ENCODE data around the gene CDK5. TPM values are rescaled to one million over a fixed set of nuclear protein-coding genes. Genes with fewer than 3 reads are reported as not detected.

Gene CDK5
- total and polyA plus RNA-seq, 9 of the 15 experiments (the other 6 are each of a cell fraction or from before 2014, with no cell fraction given), result 3.2 to 38.0 (median 27.5) TPM

DNA sequence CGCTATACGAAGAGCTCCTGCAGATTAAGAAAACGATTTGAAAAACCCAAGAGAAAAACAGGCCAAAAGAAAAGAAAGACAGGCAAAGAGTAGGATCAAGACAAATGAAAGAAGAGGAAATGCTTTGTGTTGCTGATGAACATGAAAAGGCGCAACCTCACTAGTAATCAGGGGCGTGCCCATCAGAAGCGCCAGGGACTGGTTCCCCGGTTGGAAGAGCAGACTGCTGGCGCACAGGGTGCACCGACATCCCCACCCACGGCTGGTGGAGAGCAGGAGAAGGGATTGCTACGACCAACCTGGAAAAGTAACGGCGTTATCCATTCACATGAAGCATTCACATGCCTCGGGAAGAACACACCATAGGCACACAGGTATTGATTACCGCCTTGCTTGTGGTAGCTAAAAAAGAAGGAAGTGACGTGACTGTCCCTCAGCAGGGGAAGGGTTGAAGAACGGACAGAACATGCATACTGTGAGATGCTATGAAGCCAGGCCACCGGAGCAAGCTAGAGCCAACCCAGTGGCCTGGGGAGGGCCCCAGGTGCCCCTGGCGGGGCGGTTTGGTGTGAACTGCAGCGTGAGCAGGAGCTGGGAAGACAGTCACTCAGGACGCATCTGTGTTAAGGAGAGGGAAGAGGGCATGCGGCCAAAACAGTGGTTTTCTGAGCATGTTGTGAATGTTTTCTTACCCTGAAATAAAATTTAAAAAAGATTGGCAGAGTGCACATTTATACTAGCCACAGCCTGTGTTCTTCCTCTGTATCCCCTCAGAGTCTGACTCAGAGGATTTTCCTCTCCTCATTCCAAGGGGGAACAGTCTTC, 46.9 kb upstream of the CDK5 start (continued):
- TF ChIP-seq, protein P1, sequence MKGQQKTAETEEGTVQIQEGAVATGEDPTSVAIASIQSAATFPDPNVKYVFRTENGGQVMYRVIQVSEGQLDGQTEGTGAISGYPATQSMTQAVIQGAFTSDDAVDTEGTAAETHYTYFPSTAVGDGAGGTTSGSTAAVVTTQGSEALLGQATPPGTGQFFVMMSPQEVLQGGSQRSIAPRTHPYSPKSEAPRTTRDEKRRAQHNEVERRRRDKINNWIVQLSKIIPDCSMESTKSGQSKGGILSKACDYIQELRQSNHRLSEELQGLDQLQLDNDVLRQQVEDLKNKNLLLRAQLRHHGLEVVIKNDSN (CRISPR knock-in tag; IDR thresholded peaks at IDR 0.05), result 0 out of 2 replicates have a peak, but pooled peaks have one; percentile 13
- no peak for TF ChIP-seq ZNF146 (CRISPR knock-in tag; IDR thresholded peaks at IDR 0.05; ENCODE audit: unreplicated experiment)
- no peak for TF ChIP-seq KAT7 (CRISPR knock-in tag; IDR thresholded peaks at IDR 0.05; ENCODE audit: borderline replicate concordance)
- 0 out of 2 replicates have a peak, but pooled peaks have one; percentile 13 for TF ChIP-seq POLR2A (conservative IDR thresholded peaks at IDR 0.05)

DNA sequence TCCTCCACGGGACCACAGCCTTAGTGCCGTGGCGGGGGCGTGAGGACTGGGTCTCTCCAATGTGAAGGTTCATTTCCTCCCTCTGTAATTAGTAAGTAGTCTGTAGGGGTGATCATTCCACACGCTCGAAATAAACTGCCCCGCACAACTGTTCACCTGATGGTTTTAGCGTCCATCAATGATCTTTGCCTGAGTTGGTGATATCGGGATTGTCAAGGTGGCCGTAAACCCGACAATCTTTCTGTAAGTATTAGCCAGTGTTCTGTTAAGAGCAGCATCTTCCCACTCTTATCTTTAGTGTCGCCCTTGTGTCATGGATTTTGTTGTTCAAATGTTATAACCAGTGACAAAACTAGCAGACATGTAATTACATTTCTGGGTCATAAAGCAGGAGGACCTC, 46.3 kb upstream of the CDK5 start:
- no peak overlapping the region for H3K4me3 ChIP-seq
- no peak overlapping the region for H2AFZ ChIP-seq (ENCODE audit: low read depth, low read length)
- TF ChIP-seq EGR1 (conservative IDR thresholded peaks at IDR 0.05), result no peak
- TF ChIP-seq, protein P2, sequence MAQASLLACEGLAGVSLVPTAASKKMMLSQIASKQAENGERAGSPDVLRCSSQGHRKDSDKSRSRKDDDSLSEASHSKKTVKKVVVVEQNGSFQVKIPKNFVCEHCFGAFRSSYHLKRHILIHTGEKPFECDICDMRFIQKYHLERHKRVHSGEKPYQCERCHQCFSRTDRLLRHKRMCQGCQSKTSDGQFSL (CRISPR knock-in tag; IDR thresholded peaks at IDR 0.05), result peak; percentile 43; the same call in 1 of the 2 replicates
- TF ChIP-seq, protein P2 (tag; IDR thresholded peaks at IDR 0.05), result no peak
- TF ChIP-seq, protein P3, sequence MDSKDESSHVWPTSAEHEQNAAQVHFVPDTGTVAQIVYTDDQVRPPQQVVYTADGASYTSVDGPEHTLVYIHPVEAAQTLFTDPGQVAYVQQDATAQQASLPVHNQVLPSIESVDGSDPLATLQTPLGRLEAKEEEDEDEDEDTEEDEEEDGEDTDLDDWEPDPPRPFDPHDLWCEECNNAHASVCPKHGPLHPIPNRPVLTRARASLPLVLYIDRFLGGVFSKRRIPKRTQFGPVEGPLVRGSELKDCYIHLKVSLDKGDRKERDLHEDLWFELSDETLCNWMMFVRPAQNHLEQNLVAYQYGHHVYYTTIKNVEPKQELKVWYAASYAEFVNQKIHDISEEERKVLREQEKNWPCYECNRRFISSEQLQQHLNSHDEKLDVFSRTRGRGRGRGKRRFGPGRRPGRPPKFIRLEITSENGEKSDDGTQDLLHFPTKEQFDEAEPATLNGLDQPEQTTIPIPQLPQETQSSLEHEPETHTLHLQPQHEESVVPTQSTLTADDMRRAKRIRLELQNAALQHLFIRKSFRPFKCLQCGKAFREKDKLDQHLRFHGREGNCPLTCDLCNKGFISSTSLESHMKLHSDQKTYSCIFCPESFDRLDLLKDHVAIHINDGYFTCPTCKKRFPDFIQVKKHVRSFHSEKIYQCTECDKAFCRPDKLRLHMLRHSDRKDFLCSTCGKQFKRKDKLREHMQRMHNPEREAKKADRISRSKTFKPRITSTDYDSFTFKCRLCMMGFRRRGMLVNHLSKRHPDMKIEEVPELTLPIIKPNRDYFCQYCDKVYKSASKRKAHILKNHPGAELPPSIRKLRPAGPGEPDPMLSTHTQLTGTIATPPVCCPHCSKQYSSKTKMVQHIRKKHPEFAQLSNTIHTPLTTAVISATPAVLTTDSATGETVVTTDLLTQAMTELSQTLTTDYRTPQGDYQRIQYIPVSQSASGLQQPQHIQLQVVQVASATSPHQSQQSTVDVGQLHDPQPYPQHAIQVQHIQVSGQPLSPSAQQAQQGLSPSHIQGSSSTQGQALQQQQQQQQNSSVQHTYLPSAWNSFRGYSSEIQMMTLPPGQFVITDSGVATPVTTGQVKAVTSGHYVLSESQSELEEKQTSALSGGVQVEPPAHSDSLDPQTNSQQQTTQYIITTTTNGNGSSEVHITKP (IDR thresholded peaks at IDR 0.05; ENCODE audit: partially characterized antibody), result peak; percentile 81
- DNase-seq (ENCODE audit: extremely low read depth in 1 of 4, low spot score in 3 of 4) (no peak), FAIRE-seq (peak; percentile 26), ATAC-seq (no peak)
- 80% methylated on average over 12 of the region's 12 CpGs for WGBS (ENCODE audit: insufficient coverage, low coverage, missing lambda C conversion rate)
- no peak overlapping the region for H3K27ac ChIP-seq (ENCODE audit: extremely low read depth, low read depth, low read length)
- BruUV-seq (replicated peaks), result no TSS peak
- H3K4me2 ChIP-seq (ENCODE audit: insufficient read depth, low read length), result no peak overlapping the region
- H3K79me2 ChIP-seq (ENCODE audit: control insufficient read depth, insufficient read depth, low read length), result peaks cover 91% of the 10 kb centered on the region
- H3K4me1 ChIP-seq (replicated peaks in 1 of 2; ENCODE audit: control insufficient read depth in 2 of 2, insufficient read depth in 2 of 2, low read length in 2 of 2), result peaks cover 14 to 43% of the 10 kb centered on the region in 2 experiments
- peaks cover 66% of the 10 kb centered on the region for H3K36me3 ChIP-seq (ENCODE audit: control insufficient read depth, insufficient read depth, low read length)
- intact Hi-C loops (cut with micrococcal nuclease), result no loop called here
- CTCF ChIA-PET (ENCODE audit: low intra/inter-chr PET ratio), result interaction anchor here (0.6 to 0.7 kb wide), 2 partner anchors 206 to 328 kb away, joined by 3 to 7 read pairs; no protein-coding TSS in a partner anchor
- H3K9me3 ChIP-seq (replicated peaks; ENCODE audit: control insufficient read depth, insufficient read depth, low read depth, low read length), result no peaks in the 10 kb centered on the region
- no peak overlapping the region for H3K9ac ChIP-seq (ENCODE audit: insufficient read depth in 1 of 2, low read depth in 2 of 2, low read length in 2 of 2)
- H3K27me3 ChIP-seq (ENCODE audit: control insufficient read depth in 2 of 2, insufficient read depth in 2 of 2, low read length in 2 of 2), result no peaks in the 10 kb centered on the region
- H4K20me1 ChIP-seq (replicated peaks; ENCODE audit: control insufficient read depth, insufficient read depth, low read length), result peaks cover 58% of the 10 kb centered on the region
- in situ Hi-C loops (cut with MboI), result no loop called here
- H3K9me1 ChIP-seq (ENCODE audit: control insufficient read depth, insufficient read depth, low read length), result peaks cover 11% of the 10 kb centered on the region
- POLR2A ChIA-PET, result interaction anchor here (0.6 to 4.7 kb wide), 5 partner anchors 10 to 48 kb away, joined by 3 to 31 read pairs (median 4); no protein-coding TSS in a partner anchor

Data from K562 (cell line).